AG04450 (cell line): ENCODE results near the gene SH3BGRL3. TPM values are rescaled to one million over a fixed set of nuclear protein-coding genes. Genes with fewer than 3 reads are reported as not detected.
"Not testable (repeated sequence)": the region's sequence is repeated elsewhere in the genome, so short reads cannot be mapped to it uniquely, and the experiment has no call there.

Experiments
- CTCF ChIA-PET: fragments of 300-600, 350-600 bp; formaldehyde crosslinking; extraction: SDS; loops from one replicate; lab custom pipeline; 2022; ENCODE audit warnings: antibody characterized with exemption, inconsistent platforms; lab: Charles Lee
- POLR2A ChIA-PET: fragments of 350-600 bp; formaldehyde crosslinking; extraction: SDS; loops from one replicate; lab custom pipeline; 2021; ENCODE audit warnings: antibody characterized with exemption, inconsistent platforms; lab: Yijun Ruan, JAX
- DNase-seq: peaks from one replicate; pipeline ENCODE4 v3.0.0-alpha.2; 2011; ENCODE audit warnings: low read depth, low spot score
- H3K27ac ChIP-seq: one replicate; pipeline ENCODE4 v1.5.1; 2012; ENCODE audit warnings: low read depth, low read length, control low read depth
- H3K27me3 ChIP-seq: one replicate; pipeline ENCODE4 v1.6.0; 2012; ENCODE audit warnings: low read length; ENCODE audit not compliant: control insufficient read depth, insufficient read depth
- H3K4me3 ChIP-seq: 2 replicates; pipeline ENCODE4 v1.5.1; 2011; ENCODE audit warnings: mild to moderate bottlenecking, low read depth, low read length, control low read depth
- H3K9me3 ChIP-seq: 2 replicates; pipeline ENCODE4 v1.5.1; 2012; ENCODE audit warnings: low read length; ENCODE audit not compliant: control insufficient read depth, insufficient read depth
- CTCF ChIP-seq: IDR thresholded peaks from 2 replicates; pipeline ENCODE4 v1.5.1; 2011; ENCODE audit warnings: low read depth, low read length, control low read depth, inconsistent platforms
- polyA plus RNA-seq: library from polyadenylated mRNA; depleted of rRNA; stranded (reverse); fragments of >200 nt; gene quantifications from 2 replicates; pipeline ENCODE4 v1.2.3, GENCODE V29; 2011

The SH3BGRL3 gene
- polyA plus RNA-seq, 1 experiment = 307 TPM

DNA sequence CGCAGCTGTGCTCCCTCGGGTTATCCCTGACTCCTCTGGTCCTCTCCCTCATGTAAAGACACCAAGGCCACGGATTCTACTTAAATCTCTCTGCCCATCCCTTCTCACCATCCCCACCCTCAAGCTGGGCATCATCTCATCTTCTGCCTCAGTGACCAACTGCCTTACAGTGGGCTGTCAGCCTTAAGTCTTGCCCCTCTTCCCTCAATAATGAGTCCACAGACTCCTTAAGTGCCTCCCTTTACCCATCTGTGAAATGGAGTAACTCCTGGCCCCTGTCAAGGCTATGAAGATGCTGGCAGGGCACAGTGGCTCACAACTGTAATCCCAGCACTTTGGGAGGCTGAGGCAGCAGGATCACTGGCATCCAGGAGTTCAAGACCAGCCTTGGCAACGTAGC lies 12.1 kb downstream of the SH3BGRL3 start:
- POLR2A ChIA-PET = no interaction called here
- TF ChIP-seq CTCF = no peak

GRCh38 chr1:26292735-26293134 lies 12.8 kb downstream of the SH3BGRL3 start:
- H3K4me3 ChIP-seq, H3K27me3 ChIP-seq, H3K27ac ChIP-seq, DNase-seq, H3K9me3 ChIP-seq, POLR2A ChIA-PET: not testable (repeated sequence)
- CTCF ChIA-PET = interaction anchor here (1.6 to 1.7 kb wide), 2 partner anchors 29 to 59 kb away, joined by 3 to 5 read pairs; partner anchors contain the start of gene CEP85

More for the DNA sequence above, 12.1 kb downstream of the SH3BGRL3 start:
- H3K27me3 ChIP-seq = no peaks in the 10 kb centered on the region
- CTCF ChIA-PET = interaction anchor here (1.6 to 1.7 kb wide), 2 partner anchors 30 to 58 kb away, joined by 3 to 5 read pairs; partner anchors contain the start of gene CEP85
- H3K9me3 ChIP-seq = no peaks in the 10 kb centered on the region
- no peak for DNase-seq
- no peak overlapping the region for H3K4me3 ChIP-seq
- no peak overlapping the region for H3K27ac ChIP-seq

- Histone ChIP-seq H3K27me3 (no peaks in the 10 kb centered on the region), H3K27ac (no peak overlapping the region), H3K4me3 (no peak overlapping the region), H3K9me3 (no peaks in the 10 kb centered on the region)
- no peak for DNase-seq
- no peak for TF ChIP-seq CTCF
- ChIA-PET POLR2A (no interaction called here), CTCF (interaction anchor here (1.8 kb wide), 1 partner anchor 18 kb away, joined by 4 read pairs; no protein-coding TSS in a partner anchor)
Measured at GRCh38 chr1:26293911-26294463, 14.1 kb downstream of the SH3BGRL3 start.

GRCh38 chr1:26295194-26296138 lies 15.6 kb downstream of the SH3BGRL3 start:
- ChIA-PET POLR2A (interaction anchor here (0.9 kb wide), 1 partner anchor 9 kb away, joined by 3 read pairs; no protein-coding TSS in a partner anchor), CTCF (interaction anchor here (0.6 kb wide), 1 partner anchor 19 kb away, joined by 3 read pairs; no protein-coding TSS in a partner anchor)
- no peak overlapping the region for H3K4me3 ChIP-seq
- no peak for TF ChIP-seq CTCF
- no peaks in the 10 kb centered on the region for H3K9me3 ChIP-seq
- DNase-seq = no peak
- no peak overlapping the region for H3K27ac ChIP-seq
- H3K27me3 ChIP-seq = no peaks in the 10 kb centered on the region

DNA sequence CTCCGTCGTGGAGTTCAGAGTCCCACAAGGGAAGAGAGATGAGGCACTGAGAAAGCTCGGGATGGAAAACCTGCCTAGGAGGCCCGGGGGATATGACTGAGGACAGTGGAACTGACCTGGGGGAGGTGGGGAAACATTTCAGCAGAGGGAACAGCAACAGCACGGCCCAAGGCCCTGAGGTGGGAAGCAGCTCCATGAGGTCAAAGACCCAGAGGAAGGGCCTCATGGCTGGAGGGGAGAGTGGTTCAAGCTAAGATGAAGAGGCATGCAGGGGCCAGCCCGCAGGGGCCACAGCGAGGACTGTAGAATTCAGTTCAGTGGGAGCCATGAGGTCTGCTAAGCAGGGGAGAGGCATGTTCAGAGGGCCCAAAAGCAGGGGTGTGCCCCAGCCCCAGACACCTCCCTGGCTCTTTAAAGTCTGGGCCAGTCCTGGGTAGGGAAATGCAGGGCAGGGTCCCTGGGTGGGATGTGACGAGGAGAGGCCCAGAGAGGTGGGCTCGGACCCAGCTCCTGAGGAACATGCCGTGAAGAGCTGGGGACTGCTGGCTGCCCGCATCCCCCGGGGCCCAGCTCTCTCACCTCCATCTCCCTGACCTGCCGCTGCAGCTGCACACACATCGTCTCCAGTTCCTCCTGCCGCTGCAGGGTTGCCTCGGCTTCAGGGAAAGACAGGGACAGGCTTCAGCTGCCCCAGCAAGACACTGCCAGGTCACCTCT lies 16.6 kb downstream of the SH3BGRL3 start:
- ChIA-PET POLR2A (interaction anchor here (0.9 kb wide), 1 partner anchor 10 kb away, joined by 3 read pairs; no protein-coding TSS in a partner anchor), CTCF (interaction anchor here (0.6 kb wide), 1 partner anchor 21 kb away, joined by 3 read pairs; no protein-coding TSS in a partner anchor)
- TF ChIP-seq CTCF = no peak
- H3K27me3 ChIP-seq = no peaks in the 10 kb centered on the region
- no peaks in the 10 kb centered on the region for H3K9me3 ChIP-seq
- DNase-seq = no peak
- no peak overlapping the region for H3K4me3 ChIP-seq
- H3K27ac ChIP-seq = no peak overlapping the region
